ENCODE results near the gene RREB1. TPM values are rescaled to one million over a fixed set of nuclear protein-coding genes. Genes with fewer than 3 reads are reported as not detected.
A peak's percentile ranks its signal among the peaks of the same experiment; 100 is the strongest.

Gene RREB1
- total RNA-seq, 4 donors from 2014 or later: 73.9 to 214 (median 107) TPM

DNA sequence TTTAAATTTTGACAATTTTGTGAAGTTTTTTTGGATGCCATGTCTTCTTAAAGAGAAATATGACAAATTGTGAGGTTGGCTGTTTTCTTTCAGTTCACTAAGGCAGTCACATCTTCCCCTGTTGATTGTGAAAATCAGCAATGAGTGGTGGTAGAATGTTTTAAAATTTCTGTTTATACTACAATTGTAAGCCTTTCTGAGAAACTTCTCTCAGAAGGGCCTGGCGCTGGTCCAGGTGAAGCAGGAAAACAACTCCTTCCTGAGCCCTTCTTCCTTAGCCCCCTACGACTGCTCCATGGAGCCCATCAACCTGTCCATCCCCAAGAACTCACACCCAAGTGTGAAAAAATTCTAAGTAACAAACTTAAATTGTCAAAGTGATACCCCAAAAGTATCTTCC, 124.6 kb downstream of the RREB1 start:
- Histone ChIP-seq H3K27me3 (no peaks in the 10 kb centered on the region), H3K9me3 (no peaks in the 10 kb centered on the region), H3K4me3 (no peak overlapping the region), H3K36me3 (peaks cover 0 to 48% (median 13%) of the 10 kb centered on the region in 4 donors), H3K4me1 (peaks cover 11 to 17% (median 16%) of the 10 kb centered on the region in 4 donors), H3K27ac (no peak overlapping the region)
- no peak for DNase-seq
- in situ Hi-C loops (cut with MboI; ENCODE audit: low pct_ligation_motif_present in 1 of 4, low pct_unique_long_range_greater_than_20kb in 1 of 4, low sequenced_read_pairs in 3 of 4) (loop anchor here in 3 of 4 donors (25.0 kb wide), 4 partner anchors 120 to 545 kb away; partner anchors contain the start of gene RREB1 (in 1 of the 3)), intact Hi-C loops (cut with DNase I; ENCODE audit: low total_unique reads) (no loop called here)
- 52 to 79% methylated on average over 2 of the region's 2 CpGs for WGBS, 2 donors (ENCODE audit: low coverage in 1 of 2)
- TF ChIP-seq POLR2AphosphoS5 (IDR thresholded peaks at IDR 0.05) (no peak), EP300 (IDR thresholded peaks at IDR 0.05; ENCODE audit: low read depth) (no peak), POLR2A (IDR thresholded peaks at IDR 0.05) (no peak)
- TF ChIP-seq, protein P1, sequence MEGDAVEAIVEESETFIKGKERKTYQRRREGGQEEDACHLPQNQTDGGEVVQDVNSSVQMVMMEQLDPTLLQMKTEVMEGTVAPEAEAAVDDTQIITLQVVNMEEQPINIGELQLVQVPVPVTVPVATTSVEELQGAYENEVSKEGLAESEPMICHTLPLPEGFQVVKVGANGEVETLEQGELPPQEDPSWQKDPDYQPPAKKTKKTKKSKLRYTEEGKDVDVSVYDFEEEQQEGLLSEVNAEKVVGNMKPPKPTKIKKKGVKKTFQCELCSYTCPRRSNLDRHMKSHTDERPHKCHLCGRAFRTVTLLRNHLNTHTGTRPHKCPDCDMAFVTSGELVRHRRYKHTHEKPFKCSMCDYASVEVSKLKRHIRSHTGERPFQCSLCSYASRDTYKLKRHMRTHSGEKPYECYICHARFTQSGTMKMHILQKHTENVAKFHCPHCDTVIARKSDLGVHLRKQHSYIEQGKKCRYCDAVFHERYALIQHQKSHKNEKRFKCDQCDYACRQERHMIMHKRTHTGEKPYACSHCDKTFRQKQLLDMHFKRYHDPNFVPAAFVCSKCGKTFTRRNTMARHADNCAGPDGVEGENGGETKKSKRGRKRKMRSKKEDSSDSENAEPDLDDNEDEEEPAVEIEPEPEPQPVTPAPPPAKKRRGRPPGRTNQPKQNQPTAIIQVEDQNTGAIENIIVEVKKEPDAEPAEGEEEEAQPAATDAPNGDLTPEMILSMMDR (IDR thresholded peaks at IDR 0.05): no peak

GRCh38 chr6:7234547-7234946, 126.8 kb downstream of the RREB1 start:
- 83 to 98% methylated on average over 2 to 3 of the region's 3 CpGs for WGBS, 2 donors (ENCODE audit: low coverage in 1 of 2)
- peaks cover 0 to 37% (median 11%) of the 10 kb centered on the region in 4 donors for H3K36me3 ChIP-seq
- DNase-seq: no peak
- H3K4me1 ChIP-seq: peaks cover 11 to 26% (median 20%) of the 10 kb centered on the region in 4 donors
- no peaks in the 10 kb centered on the region for H3K9me3 ChIP-seq
- no peak for TF ChIP-seq POLR2AphosphoS5 (IDR thresholded peaks at IDR 0.05)
- no peak for TF ChIP-seq POLR2A (IDR thresholded peaks at IDR 0.05)
- no peak for TF ChIP-seq EP300 (IDR thresholded peaks at IDR 0.05; ENCODE audit: low read depth)
- TF ChIP-seq, protein P1 (IDR thresholded peaks at IDR 0.05): no peak
- H3K27ac ChIP-seq: peak overlapping the region in 1 of 4 donors; percentile 74
- intact Hi-C loops (cut with DNase I; ENCODE audit: low total_unique reads): no loop called here
- in situ Hi-C loops (cut with MboI; ENCODE audit: low pct_ligation_motif_present in 1 of 4, low pct_unique_long_range_greater_than_20kb in 1 of 4, low sequenced_read_pairs in 3 of 4): loop anchor here in 3 of 4 donors (25.0 kb wide), 4 partner anchors 122 to 547 kb away; partner anchors contain the start of gene RREB1 (in 1 of the 3)
- H3K4me3 ChIP-seq: no peak overlapping the region
- no peaks in the 10 kb centered on the region for H3K27me3 ChIP-seq

DNA sequence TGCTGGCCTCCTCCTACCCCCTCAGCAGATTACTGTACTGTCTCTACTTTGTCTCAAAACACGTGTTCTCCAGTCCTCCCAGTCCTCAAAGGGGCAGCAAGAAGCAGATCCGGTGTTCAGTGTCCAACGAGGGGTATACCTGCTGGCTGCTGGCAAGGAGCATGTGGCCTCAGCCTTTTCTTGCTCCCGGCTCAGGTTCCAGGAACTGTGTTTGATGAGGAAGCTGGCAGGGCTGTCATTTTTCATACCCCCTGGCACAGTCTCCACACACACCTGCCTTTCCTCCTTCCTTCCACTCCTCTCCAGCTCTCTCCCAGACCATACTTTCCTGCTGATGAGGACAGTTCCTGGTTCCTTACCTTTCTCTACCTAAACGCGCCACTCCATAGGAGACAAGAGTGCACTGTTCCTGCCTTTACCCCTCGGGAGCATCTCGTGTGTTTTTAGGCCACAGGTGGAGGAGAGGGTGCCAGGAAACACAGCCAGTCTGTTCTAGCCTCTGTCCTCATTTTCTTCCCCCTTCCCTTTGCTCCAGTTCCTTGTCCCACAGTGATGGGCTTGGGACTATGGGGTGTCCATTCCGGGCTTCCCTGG, 128.0 kb downstream of the RREB1 start:
- peaks cover 11 to 26% (median 20%) of the 10 kb centered on the region in 4 donors for H3K4me1 ChIP-seq
- 33 to 49% methylated on average over 3 to 9 of the region's 9 CpGs for WGBS, 2 donors (ENCODE audit: low coverage in 1 of 2)
- TF ChIP-seq POLR2A (IDR thresholded peaks at IDR 0.05) (no peak), POLR2AphosphoS5 (IDR thresholded peaks at IDR 0.05) (no peak), EP300 (IDR thresholded peaks at IDR 0.05; ENCODE audit: low read depth) (no peak)
- TF ChIP-seq, protein P1 (IDR thresholded peaks at IDR 0.05): no peak
- peak; percentile 40 for DNase-seq
- no peaks in the 10 kb centered on the region for H3K9me3 ChIP-seq
- intact Hi-C loops (cut with DNase I; ENCODE audit: low total_unique reads): no loop called here
- no peak overlapping the region for H3K4me3 ChIP-seq
- in situ Hi-C loops (cut with MboI; ENCODE audit: low pct_ligation_motif_present in 1 of 4, low pct_unique_long_range_greater_than_20kb in 1 of 4, low sequenced_read_pairs in 3 of 4): loop anchor here in 3 of 4 donors (25.0 kb wide), 4 partner anchors 124 to 549 kb away; partner anchors contain the start of gene RREB1 (in 1 of the 3)
- H3K27ac ChIP-seq: peak overlapping the region; percentile 60 to 74 (median 68)
- H3K36me3 ChIP-seq: peaks cover 0 to 24% (median 5%) of the 10 kb centered on the region in 4 donors
- no peaks in the 10 kb centered on the region for H3K27me3 ChIP-seq

DNA sequence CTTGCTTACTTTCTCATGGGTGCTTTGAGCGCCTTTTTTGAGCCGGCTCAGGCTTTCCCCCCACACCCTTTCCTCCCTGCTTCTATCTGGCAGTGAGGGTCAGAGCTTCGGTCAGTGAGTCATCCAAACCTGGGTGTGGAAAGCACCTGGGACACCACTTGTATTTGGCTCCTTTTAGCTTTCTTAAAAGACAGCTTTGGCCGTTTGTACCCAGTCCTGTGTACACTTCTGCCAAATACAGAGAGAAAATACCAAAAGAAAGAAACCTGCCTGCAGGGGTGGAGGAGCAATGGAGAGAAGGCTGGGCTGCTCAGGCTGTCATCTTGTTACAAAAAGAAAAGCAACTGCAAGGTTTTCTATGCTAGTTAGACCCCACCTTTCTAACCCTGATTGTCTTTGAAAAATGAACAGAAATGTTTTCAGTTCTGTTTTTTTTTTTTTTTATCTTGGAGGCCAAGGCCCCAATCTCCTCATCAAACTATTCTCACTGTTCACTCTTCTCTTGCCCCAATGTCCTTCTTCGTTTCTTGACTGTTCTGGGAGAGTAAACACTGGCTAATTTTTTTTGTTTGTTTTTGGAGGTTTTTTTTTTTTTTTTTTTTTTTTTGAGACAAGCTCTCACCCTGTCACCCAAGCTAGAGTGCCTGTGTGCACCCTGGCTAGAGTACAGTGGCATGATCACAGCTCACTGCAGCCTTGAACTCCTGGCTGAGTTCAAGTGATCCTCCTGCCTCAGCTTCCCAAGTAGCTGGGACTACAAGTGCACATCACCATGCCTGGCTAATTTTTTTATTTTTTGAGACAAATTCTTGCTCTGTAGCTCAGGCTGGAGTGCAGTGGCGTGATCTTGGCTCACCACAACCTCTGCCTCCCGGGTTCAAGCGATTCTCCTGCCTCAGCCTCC, 128.8 kb downstream of the RREB1 start:
- no peak overlapping the region for H3K4me3 ChIP-seq
- intact Hi-C loops (cut with DNase I; ENCODE audit: low total_unique reads) (no loop called here), in situ Hi-C loops (cut with MboI; ENCODE audit: low pct_ligation_motif_present in 1 of 4, low pct_unique_long_range_greater_than_20kb in 1 of 4, low sequenced_read_pairs in 3 of 4) (loop anchor here in 3 of 4 donors (25.0 kb wide), 4 partner anchors 124 to 549 kb away; partner anchors contain the start of gene RREB1 (in 1 of the 3))
- no peaks in the 10 kb centered on the region for H3K27me3 ChIP-seq
- 58 to 62% methylated on average over 7 to 8 of the region's 8 CpGs for WGBS, 2 donors (ENCODE audit: low coverage in 1 of 2)
- peaks cover 11 to 32% (median 22%) of the 10 kb centered on the region in 4 donors for H3K4me1 ChIP-seq
- peaks cover 0 to 17% (median 1%) of the 10 kb centered on the region in 4 donors for H3K36me3 ChIP-seq
- no peaks in the 10 kb centered on the region for H3K9me3 ChIP-seq
- peak; percentile 30 for DNase-seq
- TF ChIP-seq POLR2A (IDR thresholded peaks at IDR 0.05) (no peak), POLR2AphosphoS5 (IDR thresholded peaks at IDR 0.05) (no peak), EP300 (IDR thresholded peaks at IDR 0.05; ENCODE audit: low read depth) (no peak)
- TF ChIP-seq, protein P1 (IDR thresholded peaks at IDR 0.05): no peak
- H3K27ac ChIP-seq: peak overlapping the region; percentile 60 to 74 (median 68)

All from transverse colon (tissue), 4 donors.